Activated naive CD4-positive, alpha-beta T cell (primary cell): ENCODE measurements around the gene NT5C.

ENCODE experiments used
- DNase-seq, 4 experiments: peaks; one replicate each; lab custom pipeline; 2025; lab: John Stamatoyannopoulos, UW

The NT5C gene

DNA sequence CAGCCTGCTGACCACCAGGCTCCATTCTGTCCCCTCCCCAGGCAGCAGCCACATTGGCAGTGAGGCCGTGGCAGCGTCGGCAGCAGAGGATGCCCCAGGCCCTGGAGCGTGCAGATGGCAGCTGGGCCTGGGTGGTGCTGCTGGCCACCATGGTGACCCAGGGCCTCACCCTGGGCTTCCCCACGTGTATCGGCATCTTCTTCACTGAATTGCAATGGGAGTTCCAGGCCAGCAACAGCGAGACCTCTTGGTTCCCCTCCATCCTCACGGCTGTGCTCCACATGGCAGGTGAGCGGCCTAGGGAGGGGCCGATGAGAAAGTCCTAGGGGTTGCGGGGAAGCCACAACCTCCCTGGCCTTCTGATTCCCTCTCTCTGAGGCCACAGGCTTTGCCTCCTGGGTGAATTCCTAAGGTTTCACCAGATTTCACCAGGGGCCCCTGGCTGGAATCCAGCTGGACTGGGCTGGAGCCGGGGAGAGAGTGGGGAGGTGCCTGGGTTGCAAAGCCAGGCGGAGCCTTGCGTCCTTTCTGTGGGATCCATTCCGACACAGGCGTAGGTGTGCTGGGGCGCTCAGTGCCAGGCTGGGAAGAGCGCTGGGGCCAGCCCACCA, 37.9 kb downstream of the NT5C start:
- no peak for DNase-seq

DNA sequence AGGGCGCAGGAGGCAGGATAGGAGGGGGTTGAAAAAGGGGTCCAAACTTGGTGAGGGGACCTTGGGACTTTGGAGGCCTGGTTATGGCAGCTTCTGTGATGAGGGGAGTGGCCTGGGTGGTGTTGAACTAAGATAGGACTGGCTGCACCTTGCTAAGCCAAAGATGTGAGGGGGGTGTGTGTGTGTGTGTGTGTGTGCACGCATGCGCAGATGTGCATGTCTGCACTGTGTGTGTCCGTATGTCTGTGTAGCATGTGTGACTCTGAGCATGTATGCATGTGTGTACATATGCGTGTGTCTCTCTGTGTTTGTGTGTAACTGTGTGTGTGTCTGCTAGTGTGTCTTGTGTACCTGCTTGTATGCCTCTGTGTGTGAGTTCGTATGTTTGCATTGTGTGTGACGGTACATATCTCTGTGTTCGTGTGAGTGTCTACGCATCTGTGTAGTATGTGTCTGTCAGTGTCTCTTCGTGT, 39.7 kb downstream of the NT5C start:
- DNase-seq: no peak

DNA sequence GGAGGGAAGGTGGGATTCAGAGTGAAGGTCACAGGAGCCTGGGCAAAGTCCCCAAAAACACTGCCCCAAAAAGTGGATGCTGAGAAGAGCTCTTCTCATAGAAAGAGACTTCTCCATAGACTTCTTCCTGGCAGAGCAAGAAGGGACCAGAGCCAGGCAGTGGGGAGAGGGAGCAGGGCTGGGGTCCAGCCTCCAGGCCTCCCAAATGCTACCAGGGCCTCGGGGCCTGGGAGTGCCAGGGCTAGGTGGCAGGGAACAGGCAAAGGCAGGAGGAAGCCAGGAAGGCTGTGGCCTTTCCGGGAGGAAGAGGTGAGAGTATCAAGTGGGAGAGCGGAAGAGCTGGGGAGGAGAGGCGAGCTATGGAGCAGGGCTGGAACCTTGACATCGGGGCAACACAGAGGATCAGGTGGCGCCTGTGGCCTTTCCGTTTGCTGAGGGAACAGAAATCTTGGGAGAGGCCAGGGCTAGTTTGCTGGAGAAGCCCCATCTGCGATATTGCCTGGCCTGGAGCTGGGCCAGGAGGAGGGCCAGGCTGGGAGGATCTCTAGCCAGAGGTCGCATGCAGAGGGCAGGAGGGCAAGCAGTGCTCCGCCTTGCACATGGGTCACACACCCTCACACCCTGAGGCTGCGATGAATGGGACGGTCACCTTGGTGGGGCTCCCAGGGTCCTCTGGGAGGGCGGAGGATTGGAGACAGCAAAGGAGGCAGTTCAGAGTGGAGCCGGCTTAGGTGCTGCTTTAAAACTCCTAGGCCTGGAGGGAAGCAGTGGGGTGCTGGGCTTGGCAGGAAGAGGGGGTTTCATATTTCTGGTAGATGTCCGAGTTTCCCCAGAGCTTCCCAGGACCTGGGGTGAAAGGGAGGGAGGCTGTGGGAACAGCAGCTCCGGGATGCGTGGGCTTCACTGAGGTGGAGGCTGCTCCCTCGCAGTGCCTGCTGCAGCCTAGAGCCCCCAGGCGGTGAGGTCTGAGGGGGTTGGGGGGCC, 40.4 kb downstream of the NT5C start:
- DNase-seq: no peak

DNA sequence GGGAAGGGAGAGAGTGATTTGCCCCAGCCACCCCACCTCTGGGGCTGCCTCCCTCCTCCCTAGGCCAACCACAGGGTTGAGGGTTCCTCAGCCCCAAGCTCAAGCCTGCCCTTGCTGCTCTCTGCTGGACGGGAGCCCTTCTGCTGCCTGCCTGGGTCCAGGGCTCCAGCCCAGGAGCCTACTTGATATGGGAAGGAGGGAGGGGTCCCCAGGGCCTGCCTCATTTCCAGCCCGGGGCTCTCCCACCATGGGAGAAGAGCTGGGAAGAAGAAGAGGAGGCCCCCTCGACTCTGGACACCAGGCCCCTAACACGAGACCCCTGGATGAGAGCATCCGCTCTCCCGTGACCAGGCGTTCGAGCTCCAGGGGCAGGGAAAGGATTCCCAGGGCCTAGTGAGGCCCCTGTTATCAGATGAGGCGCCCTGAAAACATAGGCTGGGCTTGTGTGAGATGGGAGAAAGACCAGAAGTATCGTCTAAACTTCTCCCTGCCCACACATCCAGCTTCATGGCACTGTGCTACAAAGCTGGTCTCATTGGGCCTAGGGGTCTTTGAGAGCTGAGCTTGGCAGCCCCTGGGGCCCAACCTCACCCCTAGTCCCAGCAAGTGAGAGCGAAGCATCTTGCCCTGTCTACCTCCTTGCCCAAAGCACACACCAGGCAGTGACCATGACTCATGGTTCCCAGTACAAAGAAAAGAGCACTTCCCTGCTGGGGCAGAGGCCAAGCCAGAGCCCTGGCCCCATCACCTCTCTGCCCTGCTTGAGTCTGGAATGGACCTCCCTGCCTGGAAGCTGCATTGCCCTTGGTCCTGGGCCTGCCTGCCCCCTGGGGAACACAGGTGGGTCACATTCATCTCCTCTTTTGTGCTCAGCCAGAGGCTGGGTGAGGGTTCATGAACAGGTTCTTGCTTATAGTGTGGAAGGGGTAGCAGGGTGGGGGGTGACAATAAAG, 42.8 kb downstream of the NT5C start:
- DNase-seq: no peak

DNA sequence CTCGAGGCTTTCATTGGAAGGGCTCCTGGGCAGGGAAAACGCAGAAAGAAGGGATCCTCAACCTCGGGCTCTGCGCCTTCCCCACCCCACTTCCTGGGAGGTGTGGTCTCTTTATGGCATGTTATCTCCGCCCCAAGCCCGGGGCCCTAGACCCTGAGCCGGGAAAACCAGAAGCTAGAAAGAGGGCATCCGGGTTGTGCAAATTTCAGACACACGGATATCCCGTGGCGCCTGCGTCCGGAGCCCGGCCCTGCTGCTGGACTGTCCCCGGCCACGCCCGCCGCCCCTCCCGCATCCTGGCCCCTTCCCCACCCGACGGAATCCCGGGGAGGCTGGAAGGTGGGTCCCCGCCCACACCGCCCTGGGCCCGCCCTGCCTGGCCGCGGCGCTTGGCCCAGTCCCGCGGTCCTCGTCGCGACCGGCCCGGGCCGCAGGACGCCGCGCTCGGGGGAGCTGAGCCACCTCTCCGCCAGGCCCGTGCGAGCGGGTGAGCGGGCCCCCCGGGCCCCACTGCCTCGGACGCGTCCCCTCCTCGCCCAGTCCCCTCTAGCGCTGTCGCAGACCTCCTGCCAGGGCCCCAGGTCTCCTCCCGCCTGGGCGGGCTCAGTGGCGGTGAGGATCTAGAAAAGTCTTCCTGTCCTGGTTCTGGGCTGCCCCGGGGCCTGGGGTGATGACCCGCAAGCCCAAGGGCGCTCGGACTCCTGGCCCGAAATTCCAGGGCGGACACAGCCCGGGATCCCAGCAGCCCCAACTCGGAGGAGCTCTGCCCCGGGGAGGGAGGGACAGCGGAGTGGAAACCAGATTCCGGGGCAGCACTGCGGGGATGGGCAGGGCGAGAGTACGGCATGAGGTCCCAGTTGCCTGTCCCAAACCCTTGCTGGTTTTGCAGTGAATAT, 43.7 kb downstream of the NT5C start, which contains the start of gene SLC16A5:
SLC16A5 (plus strand) TSS at position 397 of the 896 bp plus-strand sequence. CDS start 5,683 bp downstream, outside the sequence.
- peak in 1 of 4 experiments; percentile 45 for DNase-seq

DNA sequence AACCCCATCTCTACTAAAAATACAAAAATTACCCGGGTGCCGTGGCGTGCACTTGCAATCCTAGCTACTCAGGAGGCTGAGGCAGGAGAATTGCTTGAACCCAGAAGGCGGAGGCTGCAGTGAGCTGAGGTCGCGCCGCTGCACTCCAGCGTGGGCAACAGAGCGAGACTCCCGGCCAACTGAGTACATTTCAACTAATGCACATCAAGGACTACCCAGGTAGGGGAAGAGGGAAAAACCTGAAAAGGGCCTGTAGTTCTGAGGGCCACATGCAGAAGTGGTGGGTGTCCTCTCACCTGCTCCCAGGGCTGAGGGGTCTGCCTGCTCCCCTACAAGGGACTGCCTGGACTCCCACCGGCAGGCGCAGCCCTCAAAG, 44.4 kb downstream of the NT5C start:
- DNase-seq: no peak

DNA sequence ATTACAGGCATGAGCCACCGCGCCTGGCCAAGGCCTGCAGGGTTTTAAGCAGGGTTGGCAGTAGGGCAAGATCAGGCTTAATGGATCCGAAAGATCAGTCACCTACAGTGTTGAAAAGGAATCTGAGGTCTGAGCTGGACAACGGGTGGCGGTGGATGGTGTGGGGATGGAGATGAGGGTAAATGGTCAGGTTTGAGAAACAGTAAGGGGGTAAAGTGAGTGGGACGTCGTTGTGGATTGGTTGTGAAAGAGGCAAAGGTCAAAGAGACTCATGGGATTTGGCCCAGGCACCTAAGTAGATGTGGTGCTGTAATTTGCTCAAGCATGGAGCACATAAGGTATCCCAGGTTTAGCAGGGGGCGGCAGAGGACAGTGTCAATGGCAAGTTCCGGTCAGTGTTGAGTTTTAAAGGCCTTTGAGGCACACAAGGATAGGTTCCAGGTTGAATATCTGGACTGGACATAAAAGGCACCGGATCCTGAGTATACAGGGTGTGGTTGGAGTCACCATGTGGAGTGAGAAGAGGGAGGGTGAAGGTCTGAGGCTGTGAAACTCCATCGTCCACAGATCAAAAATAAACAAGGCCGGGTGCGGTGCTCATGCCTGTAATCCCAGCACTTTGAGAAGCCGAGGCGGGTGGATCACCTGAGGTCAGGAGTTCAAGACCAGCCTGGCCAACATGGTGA, 44.9 kb downstream of the NT5C start:
- no peak for DNase-seq

DNA sequence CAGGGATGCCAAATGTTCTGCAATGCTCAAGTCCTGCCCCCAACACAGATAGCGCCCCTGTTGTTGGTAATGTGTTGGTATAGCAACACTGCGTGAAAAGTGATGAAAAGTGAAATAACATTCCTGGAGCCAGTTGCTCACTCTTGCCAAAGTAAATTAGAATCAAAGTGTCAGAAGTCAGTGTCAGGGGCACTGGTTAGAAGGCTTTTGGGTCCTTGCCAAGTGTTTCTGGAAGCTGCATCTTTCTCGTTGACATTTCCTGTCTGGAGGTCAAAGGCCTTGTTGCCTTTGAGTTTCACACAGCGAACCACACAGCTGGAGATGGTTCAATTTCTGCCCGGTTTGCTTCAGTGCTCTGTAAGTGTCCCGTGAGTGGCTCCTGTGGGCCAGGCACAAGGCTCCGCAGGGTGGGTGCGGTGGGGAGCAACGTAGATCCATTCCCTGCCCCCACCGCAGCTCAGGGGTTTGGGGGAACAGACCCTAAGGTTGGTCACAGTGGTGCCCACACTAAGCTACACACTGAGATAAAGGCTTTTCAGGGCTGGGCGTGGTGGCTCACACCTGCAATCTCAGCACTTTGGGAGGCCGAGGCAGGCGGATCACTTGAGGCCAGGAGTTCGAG, 47.4 kb downstream of the NT5C start:
- DNase-seq: no peak

DNA sequence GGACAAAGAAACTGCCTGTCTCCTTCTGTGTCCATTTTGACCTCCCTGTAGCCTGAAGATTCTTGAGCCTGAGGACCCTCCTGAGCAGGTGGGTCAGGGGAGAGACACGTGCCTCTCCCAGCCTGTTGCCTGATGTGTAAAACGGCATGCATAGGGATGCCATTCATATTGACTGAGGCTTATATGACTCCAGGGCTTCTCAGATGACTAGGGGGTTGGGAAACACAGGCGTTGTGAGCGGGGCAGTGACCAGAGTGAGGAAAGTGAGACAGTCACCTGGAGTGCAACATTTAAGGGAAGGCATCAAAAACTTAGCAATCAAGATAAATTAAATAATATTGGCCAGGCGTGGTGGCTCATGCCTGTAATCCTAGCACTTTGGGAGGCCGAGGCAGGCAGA, 48.9 kb downstream of the NT5C start:
- DNase-seq: no peak

DNA sequence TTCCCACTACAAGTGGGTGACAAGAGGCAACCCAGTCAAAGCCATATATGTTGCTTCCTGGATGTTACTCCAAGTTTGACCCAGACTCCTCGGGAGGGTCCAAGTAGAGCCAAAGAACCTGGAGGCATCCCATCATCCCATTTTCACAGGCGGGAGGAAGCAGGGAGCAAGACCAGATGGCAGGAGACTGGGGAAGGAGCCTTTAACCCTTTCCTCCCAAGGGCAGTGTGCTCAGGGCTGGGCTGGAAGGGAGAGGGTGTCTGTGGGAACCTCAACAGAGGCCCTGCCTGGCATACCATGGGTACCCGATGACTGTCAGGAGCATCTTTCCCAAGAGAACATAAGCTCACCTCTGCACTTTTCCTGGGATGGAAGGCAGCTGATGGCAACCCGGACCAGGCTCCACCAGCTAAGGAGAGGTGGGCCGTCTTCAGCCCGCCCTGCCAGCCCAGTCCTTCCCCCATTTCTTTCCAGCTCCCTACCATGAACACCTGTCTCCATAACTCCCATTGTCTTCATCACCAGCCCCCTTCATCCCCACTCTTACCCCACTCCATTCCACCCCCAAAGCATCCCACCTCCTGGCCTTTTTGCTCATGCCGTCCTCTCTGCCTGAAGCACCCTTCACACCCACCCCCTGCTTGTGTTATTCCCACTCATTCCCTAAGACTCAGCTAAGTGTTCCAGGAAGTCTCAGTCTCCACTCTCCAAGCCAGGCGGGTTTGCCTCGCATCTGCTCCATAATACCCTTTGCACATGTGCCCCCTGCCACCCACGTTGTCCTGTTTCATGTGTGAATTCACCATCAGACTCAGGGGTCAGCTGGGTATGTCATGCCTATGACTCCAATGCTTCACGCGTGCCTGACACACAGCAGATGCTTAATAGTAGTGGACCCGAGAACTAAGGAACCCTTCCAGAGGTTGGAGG, 49.7 kb downstream of the NT5C start:
- DNase-seq: no peak
